ENCODE measurements around the gene NSDHL.

DNA sequence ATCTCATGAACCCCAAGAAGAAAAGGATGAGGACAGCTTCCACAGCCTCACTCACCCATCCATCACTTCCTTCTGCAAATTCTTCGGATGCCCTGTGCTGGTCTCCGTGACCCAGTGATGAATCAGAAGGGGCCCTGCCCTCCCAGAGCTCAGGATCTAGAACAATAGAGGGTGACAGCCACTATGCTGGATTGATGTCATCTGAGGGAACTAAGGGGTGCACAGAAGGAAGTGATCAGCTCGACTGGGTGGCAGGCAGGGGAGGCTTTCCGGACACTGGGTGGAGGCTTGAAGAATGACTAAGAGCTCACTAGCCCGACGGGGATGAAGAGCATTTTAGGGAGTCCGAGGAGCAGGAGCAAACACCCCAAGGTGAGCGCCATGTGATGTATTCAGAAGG is 65.6 kb downstream of the NSDHL start:
- TF ChIP-seq, protein P1, sequence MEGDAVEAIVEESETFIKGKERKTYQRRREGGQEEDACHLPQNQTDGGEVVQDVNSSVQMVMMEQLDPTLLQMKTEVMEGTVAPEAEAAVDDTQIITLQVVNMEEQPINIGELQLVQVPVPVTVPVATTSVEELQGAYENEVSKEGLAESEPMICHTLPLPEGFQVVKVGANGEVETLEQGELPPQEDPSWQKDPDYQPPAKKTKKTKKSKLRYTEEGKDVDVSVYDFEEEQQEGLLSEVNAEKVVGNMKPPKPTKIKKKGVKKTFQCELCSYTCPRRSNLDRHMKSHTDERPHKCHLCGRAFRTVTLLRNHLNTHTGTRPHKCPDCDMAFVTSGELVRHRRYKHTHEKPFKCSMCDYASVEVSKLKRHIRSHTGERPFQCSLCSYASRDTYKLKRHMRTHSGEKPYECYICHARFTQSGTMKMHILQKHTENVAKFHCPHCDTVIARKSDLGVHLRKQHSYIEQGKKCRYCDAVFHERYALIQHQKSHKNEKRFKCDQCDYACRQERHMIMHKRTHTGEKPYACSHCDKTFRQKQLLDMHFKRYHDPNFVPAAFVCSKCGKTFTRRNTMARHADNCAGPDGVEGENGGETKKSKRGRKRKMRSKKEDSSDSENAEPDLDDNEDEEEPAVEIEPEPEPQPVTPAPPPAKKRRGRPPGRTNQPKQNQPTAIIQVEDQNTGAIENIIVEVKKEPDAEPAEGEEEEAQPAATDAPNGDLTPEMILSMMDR (IDR thresholded peaks at IDR 0.05; ENCODE audit: low read length) = no peak
- TF ChIP-seq EZH2 (optimal IDR thresholded peaks at IDR 0.05; ENCODE audit: low read depth, low read length) (no peak), EZH2phosphoT487 (IDR thresholded peaks at IDR 0.05; ENCODE audit: low read length) (no peak)

All from MM.1S (cell line).